Common myeloid progenitor, CD34-positive (primary cell): Measurements from ENCODE around the gene YY1.

Experiments
- CTCF ChIA-PET: fragments of 350-600 bp; sonication (Branson Sonifier 250); formaldehyde crosslinking; loops from one replicate; lab custom pipeline; 2021; ENCODE audit warnings: antibody characterized with exemption; lab: Charles Lee
- POLR2A ChIA-PET: fragments of 350-600 bp; sonication (Branson Sonifier 250); formaldehyde crosslinking; loops from one replicate; lab custom pipeline; 2021; ENCODE audit warnings: antibody characterized with exemption; lab: Charles Lee
- DNase-seq, 3 donors: peaks; one replicate each; pipeline versions ENCODE4 v3.0.0 to v3.0.0-alpha.2; 2013
- H3K27ac ChIP-seq, 2 experiments: 1 replicate in 1 of 2; 2 replicates in 1 of 2; pipeline ENCODE4 v1.7.0; 2013; ENCODE audit warnings: inconsistent platforms in 2 of 2, low read length in 2 of 2, mild to moderate bottlenecking in 2 of 2, low read depth in 1 of 2, moderate library complexity in 1 of 2; ENCODE audit not compliant: severe bottlenecking in 2 of 2, insufficient read depth in 1 of 2, poor library complexity in 1 of 2
- H3K27me3 ChIP-seq, 5 experiments: replicated peaks in 2 of 5; 1 replicate in 3 of 5; 2 replicates in 2 of 5; pipeline versions ENCODE4 v1.6.1 to v1.7.0; 2013; ENCODE audit warnings: low read length in 4 of 5, mild to moderate bottlenecking in 2 of 5, moderate library complexity in 2 of 5, inconsistent platforms in 1 of 5; ENCODE audit not compliant: insufficient read depth in 5 of 5, control insufficient read depth in 4 of 5
- H3K36me3 ChIP-seq, 4 experiments: 1 replicate in 2 of 4; 2 replicates in 2 of 4; pipeline versions ENCODE4 v1.6.1 to v1.7.0; 2013; ENCODE audit warnings: low read length in 3 of 4, control low read depth in 1 of 4, mild to moderate bottlenecking in 1 of 4; ENCODE audit not compliant: control insufficient read depth in 4 of 4, insufficient read depth in 4 of 4
- H3K4me1 ChIP-seq, 4 experiments: 1 replicate in 3 of 4; 2 replicates in 1 of 4; pipeline versions ENCODE4 v1.6.1 to v1.7.1; 2013; ENCODE audit warnings: low read length in 3 of 4, mild to moderate bottlenecking in 3 of 4, control low read depth in 1 of 4, inconsistent platforms in 1 of 4, moderate library complexity in 1 of 4; ENCODE audit not compliant: control insufficient read depth in 4 of 4, insufficient read depth in 4 of 4; ENCODE audit errors: control extremely low read depth in 1 of 4
- H3K4me3 ChIP-seq, 7 experiments: 1 replicate in 4 of 7; 2 replicates in 3 of 7; pipeline versions ENCODE4 v1.5.1 to v1.7.0; 2013; ENCODE audit warnings: mild to moderate bottlenecking in 7 of 7, low read length in 6 of 7, moderate library complexity in 6 of 7, inconsistent platforms in 2 of 7, low read depth in 2 of 7, control low read depth in 1 of 7; ENCODE audit not compliant: insufficient read depth in 4 of 7, control insufficient read depth in 1 of 7; ENCODE audit errors: extremely low read depth in 1 of 7
- H3K9me3 ChIP-seq, 5 experiments: 1 replicate in 4 of 5; 2 replicates in 1 of 5; pipeline versions ENCODE4 v1.6.1 to v1.7.1; 2013; ENCODE audit warnings: low read length in 4 of 5, mild to moderate bottlenecking in 2 of 5, inconsistent platforms in 1 of 5, low read depth in 1 of 5, moderate library complexity in 1 of 5; ENCODE audit not compliant: control insufficient read depth in 4 of 5, insufficient read depth in 2 of 5; ENCODE audit errors: control extremely low read depth in 1 of 5
- WGBS: methylation state at CpG from one replicate; pipeline ENCODE4 v1.1.5; 2013; ENCODE audit not compliant: insufficient coverage; 5-methylcytosine and 5-hydroxymethylcytosine counted together

The YY1 gene

DNA sequence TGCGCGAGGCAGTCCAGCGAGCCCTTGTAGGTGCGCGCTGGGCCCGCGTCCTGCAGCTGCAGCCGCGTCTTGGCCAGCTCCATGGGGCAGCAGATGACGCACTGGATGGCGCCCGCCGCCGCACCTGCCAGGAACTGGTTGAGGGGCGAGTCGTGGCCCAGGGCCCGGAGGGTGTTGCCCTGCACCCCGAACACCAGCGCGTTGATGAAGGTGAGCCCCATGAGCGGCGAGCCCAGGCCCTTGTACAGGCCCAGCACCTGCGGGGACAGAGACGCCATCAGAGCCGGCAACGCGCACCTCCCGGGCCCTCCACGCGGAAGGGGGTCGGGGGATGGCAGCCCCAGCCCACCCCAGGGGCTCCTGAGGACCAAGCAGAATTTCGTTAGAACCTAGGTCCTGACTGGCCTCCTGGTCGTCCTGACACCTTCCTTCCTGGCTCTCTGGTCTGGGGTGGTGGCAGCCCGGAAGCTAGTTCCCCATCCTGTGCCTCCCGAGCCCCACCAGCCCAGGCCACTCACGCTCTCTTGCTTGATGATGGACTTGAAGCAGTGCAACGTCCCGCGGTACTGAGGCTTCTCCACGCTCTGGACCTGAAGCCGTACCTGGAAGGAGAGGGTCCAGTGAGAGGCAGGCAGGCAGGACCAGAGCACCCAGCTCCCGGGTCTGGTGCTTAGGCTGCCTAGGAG lies 54.0 kb downstream of the YY1 start:
- 98% methylated on average over 42 of the region's 42 CpGs for WGBS
- CTCF ChIA-PET = interaction anchor here (1.3 to 4.9 kb wide), 3 partner anchors 10 to 20 kb away, joined by 3 to 20 read pairs (median 6); no protein-coding TSS in a partner anchor
- H3K9me3 ChIP-seq = no peaks in the 10 kb centered on the region
- H3K4me1 ChIP-seq = peaks cover 3 to 34% (median 17%) of the 10 kb centered on the region in 4 experiments
- H3K36me3 ChIP-seq = peaks cover 3 to 70% (median 42%) of the 10 kb centered on the region in 4 experiments
- no peak overlapping the region for H3K27ac ChIP-seq
- POLR2A ChIA-PET = no interaction called here
- no peaks in the 10 kb centered on the region for H3K27me3 ChIP-seq
- DNase-seq = no peak
- H3K4me3 ChIP-seq = no peak overlapping the region

DNA sequence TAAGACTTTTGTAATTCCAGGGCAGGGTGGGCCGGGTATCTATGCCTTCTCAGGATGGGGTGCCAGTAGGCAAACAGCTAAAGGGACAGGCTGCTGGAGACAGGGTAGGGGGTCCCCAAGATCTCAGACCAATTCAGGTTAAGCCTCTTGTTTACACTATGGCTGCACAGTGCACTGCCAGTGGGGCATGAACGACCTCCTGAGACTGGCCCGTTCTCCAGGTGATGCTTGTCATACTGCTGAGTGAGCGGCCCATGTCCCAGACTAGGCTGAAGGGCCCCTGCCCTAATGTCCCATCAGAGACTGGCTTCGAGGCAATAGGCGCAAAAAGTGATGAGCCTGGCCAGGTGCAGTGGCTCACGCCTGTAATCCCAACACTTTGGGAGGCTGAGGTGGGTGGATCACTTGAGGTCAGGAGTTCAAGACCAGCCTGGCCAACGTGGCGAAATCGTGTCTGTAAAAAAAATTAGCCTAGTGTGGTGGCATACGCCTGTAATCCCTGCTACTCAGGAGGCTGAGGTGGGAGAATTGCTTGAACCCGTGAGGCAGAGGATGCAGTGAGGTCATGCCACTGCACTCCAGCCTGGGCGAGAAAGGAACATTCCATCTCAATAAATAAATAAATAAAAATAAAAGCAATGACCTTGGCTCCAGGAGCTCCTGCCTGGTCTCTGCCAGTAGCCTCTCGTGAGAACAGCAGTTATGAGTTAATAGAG lies 54.7 kb downstream of the YY1 start:
- no peak overlapping the region for H3K27ac ChIP-seq
- no peak overlapping the region for H3K4me3 ChIP-seq
- 95% methylated on average over 11 of the region's 14 CpGs for WGBS
- DNase-seq = no peak
- no peaks in the 10 kb centered on the region for H3K9me3 ChIP-seq
- H3K27me3 ChIP-seq = no peaks in the 10 kb centered on the region
- ChIA-PET CTCF (interaction anchor here (1.0 to 5.6 kb wide), 3 partner anchors 8 to 53 kb away, joined by 4 to 59 read pairs (median 20); no protein-coding TSS in a partner anchor), POLR2A (no interaction called here)
- H3K36me3 ChIP-seq = peaks cover 3 to 76% (median 45%) of the 10 kb centered on the region in 4 experiments
- peaks cover 3 to 38% (median 21%) of the 10 kb centered on the region in 4 experiments for H3K4me1 ChIP-seq

DNA sequence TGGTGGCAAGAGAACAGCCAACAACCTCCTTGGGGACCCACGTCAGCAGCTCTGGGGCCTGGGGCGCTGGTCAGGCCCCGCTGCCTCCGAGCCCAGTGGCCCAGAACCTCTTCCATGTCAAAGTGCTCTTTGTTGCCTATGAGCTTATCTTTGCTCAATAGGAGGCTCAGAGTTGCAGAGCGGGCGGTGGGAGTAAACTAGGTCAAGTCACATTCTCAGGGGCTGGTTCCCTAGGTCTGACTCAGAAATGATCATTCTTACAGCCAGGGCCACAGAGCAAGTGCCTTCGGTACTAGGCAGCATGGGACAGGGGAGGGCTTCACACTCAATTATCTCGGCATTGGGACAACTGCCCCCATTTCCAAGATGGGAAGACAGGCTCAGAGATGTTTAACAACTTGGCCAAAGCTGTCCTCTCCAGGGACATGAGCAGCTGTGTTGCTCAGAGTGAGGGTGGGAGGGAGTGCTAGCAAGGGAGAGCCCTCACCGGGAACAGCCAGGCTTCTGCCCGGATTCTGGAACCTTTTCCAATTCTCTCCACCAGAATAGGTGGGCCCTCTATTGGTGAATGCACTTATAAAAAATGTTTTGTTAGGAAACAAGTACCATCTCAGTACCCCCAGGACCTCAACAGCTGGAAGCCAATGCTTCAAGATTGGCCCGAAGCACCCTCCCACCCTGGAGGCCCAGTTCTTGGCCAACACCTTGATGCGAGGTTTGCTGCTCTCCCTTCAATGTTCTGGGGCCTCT lies 55.4 kb downstream of the YY1 start:
- CTCF ChIA-PET = interaction anchor here (1.0 to 5.6 kb wide), 6 partner anchors 9 to 53 kb away, joined by 3 to 59 read pairs (median 6); no protein-coding TSS in a partner anchor
- H3K27ac ChIP-seq = no peak overlapping the region
- POLR2A ChIA-PET = no interaction called here
- no peaks in the 10 kb centered on the region for H3K27me3 ChIP-seq
- 97% methylated on average over 9 of the region's 12 CpGs for WGBS
- peaks cover 3 to 38% (median 24%) of the 10 kb centered on the region in 4 experiments for H3K4me1 ChIP-seq
- peaks cover 3 to 75% (median 43%) of the 10 kb centered on the region in 4 experiments for H3K36me3 ChIP-seq
- no peak for DNase-seq
- H3K4me3 ChIP-seq = no peak overlapping the region
- no peaks in the 10 kb centered on the region for H3K9me3 ChIP-seq

DNA sequence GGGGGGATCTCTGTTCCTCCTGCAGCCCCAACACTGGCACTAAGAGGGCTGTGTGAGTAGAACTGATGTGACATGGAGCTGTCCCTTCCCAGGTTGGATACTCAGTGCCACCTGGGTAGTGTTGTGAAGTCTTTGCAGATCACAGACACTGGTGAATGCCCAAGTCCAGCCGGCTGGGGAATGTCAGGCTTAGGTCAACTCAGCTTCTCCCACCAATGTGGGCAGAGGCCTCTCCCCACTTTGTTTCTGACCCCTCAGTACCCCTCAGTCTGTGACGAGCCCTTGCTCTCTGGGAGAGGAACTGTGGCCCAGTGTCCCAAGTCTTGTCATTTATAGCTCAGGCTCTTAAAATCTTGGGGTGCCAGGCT lies 56.0 kb downstream of the YY1 start:
- Histone ChIP-seq H3K4me3 (no peak overlapping the region), H3K36me3 (peaks cover 3 to 69% (median 42%) of the 10 kb centered on the region in 4 experiments), H3K27ac (no peak overlapping the region), H3K4me1 (peaks cover 3 to 38% (median 24%) of the 10 kb centered on the region in 4 experiments), H3K9me3 (no peaks in the 10 kb centered on the region), H3K27me3 (no peaks in the 10 kb centered on the region)
- ChIA-PET POLR2A (no interaction called here), CTCF (interaction anchor here (0.5 to 5.6 kb wide), 7 partner anchors 9 to 52 kb away, joined by 3 to 59 read pairs (median 4); no protein-coding TSS in a partner anchor)
- DNase-seq = no peak
- whole genome bisulfite sequencing = 90% methylated on average over 2 of the region's 2 CpGs

DNA sequence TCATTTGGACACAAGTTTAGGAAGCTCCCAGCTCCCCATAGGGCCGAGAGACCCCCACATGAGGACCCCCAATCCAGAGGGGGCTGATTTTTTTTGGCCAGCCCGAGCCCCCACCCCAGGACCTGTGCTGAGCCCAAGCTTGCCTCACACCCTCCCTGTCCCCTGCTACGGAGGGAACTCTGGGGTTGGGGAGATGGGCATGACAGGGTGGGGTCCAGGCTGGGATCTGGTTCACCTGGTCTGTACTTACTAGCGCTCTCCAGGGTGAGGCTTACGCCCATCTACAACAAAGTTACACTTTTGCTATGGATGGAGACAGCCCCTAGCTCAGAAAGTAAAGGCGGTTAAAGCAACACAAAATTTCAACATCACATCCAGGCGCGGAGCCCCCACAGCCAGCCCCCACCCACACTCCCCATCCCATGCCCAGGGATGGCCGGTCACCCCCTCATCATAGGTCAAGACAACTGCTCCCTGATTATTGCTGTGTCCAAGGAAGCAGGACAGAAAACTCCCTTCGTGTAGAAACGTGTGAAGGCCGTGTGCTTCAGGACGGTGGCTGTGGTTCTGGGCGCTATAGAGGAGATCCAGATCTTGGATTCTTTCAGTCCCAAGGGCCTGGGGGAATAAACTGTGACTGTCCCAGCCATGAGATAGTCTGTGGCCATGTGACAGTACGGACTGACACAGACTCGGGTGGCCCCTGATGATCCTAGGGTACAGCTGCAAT lies 56.6 kb downstream of the YY1 start:
- ChIA-PET POLR2A (interaction anchor here (1.0 kb wide), 1 partner anchor 10 kb away, joined by 5 read pairs; no protein-coding TSS in a partner anchor), CTCF (interaction anchor here (0.5 to 5.6 kb wide), 9 partner anchors 8 to 89 kb away, joined by 3 to 59 read pairs (median 6); no protein-coding TSS in a partner anchor)
- peaks cover 3 to 32% (median 24%) of the 10 kb centered on the region in 4 experiments for H3K4me1 ChIP-seq
- no peak overlapping the region for H3K27ac ChIP-seq
- WGBS = 94% methylated on average over 9 of the region's 16 CpGs
- H3K36me3 ChIP-seq = peaks cover 3 to 64% (median 38%) of the 10 kb centered on the region in 4 experiments
- no peak overlapping the region for H3K4me3 ChIP-seq
- no peak for DNase-seq
- H3K9me3 ChIP-seq = no peaks in the 10 kb centered on the region
- H3K27me3 ChIP-seq = no peaks in the 10 kb centered on the region

DNA sequence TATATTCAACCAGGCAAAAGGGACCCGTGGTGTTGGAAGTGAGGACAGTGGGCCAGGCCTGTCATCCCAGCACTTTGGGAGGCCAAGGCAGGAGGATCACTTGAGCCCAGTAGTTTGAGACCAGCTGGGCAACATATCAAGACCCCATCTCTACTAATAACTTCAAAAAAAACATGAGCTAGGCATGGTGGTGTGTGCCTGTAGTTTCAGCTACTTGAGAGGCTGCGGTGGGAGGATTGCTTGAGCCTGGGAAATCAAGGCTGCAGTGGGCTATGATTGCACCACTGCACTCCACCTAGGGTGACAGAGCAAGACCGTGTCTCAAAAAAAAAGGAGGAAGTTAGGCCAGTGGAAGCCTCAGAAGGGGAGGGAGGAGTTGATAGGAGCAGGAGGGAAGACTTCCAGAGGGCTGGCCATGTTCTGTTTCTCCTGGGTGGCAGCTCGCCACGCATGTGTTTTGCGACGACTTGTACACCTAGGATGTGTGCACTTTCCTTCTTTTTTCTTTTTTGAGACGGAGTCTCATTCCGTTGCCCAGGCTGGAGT lies 57.2 kb downstream of the YY1 start:
- no peak overlapping the region for H3K4me3 ChIP-seq
- ChIA-PET CTCF (interaction anchor here (1.0 to 5.6 kb wide), 6 partner anchors 8 to 88 kb away, joined by 3 to 59 read pairs (median 11); no protein-coding TSS in a partner anchor), POLR2A (interaction anchor here (1.0 to 1.4 kb wide), 2 partner anchors 10 to 58 kb away, joined by 4 to 5 read pairs; no protein-coding TSS in a partner anchor)
- H3K36me3 ChIP-seq = peaks cover under 1 to 58% (median 32%) of the 10 kb centered on the region in 4 experiments
- 64% methylated on average over 3 of the region's 9 CpGs for WGBS
- H3K9me3 ChIP-seq = no peaks in the 10 kb centered on the region
- H3K4me1 ChIP-seq = peaks cover 3 to 28% (median 23%) of the 10 kb centered on the region in 4 experiments
- H3K27ac ChIP-seq = no peak overlapping the region
- peak in 2 of 3 donors; percentile 63 to 71 for DNase-seq
- H3K27me3 ChIP-seq = no peaks in the 10 kb centered on the region
